ENCODE results near the gene GNAO1. TPM values are rescaled to one million over a fixed set of nuclear protein-coding genes. Genes with fewer than 3 reads are reported as not detected.
A peak's percentile ranks its signal among the peaks of the same experiment; 100 is the strongest.

Gene GNAO1
- total and polyA plus RNA-seq, 2 of the 13 experiments (the other 11 are each of a cell fraction or from before 2014, with no cell fraction given) = not detected

GRCh38 chr16:56366945-56367344 lies 175.7 kb downstream of the GNAO1 start:
- intact Hi-C loops (cut with micrococcal nuclease; ENCODE audit: unreplicated experiment) = no loop called here
- FAIRE-seq (no peak), ATAC-seq (no peak), DNase-seq (ENCODE audit: low spot score) (no peak)
- no peak for TF ChIP-seq ZSCAN25 (CRISPR knock-in tag; IDR thresholded peaks at IDR 0.05)
- TF ChIP-seq RBM22 (optimal IDR thresholded peaks at IDR 0.05; ENCODE audit: low read length) = peak; percentile 42
- TF ChIP-seq ZNF784 (CRISPR knock-in tag; IDR thresholded peaks at IDR 0.05; ENCODE audit: borderline replicate concordance) = no peak
- TF ChIP-seq AGO2 (optimal IDR thresholded peaks at IDR 0.05; ENCODE audit: low read depth, low read length) = peak; percentile 28
- Histone ChIP-seq H3K4me2 (ENCODE audit: low read depth, low read length) (no peak overlapping the region), H3K4me1 (ENCODE audit: insufficient read depth, low read length) (peaks cover 11% of the 10 kb centered on the region), H3K79me2 (ENCODE audit: insufficient read depth, low read length) (no peaks in the 10 kb centered on the region), H4K20me1 (ENCODE audit: insufficient read depth, low read length) (no peaks in the 10 kb centered on the region), H3K9ac (ENCODE audit: insufficient read depth, low read depth, low read length) (no peak overlapping the region), H3K4me3 (replicated peaks in 1 of 3; ENCODE audit: insufficient read depth in 1 of 3, low read depth in 2 of 3, low read length in 3 of 3) (no peak overlapping the region), H3K27me3 (ENCODE audit: control insufficient read depth in 1 of 2, insufficient read depth in 2 of 2, low read length in 2 of 2) (no peaks in the 10 kb centered on the region), H3K9me3 (ENCODE audit: low read length) (no peaks in the 10 kb centered on the region), H3K27ac (ENCODE audit: extremely low read length, insufficient read depth, low read length) (no peak overlapping the region), H3K36me3 (replicated peaks in 1 of 2; ENCODE audit: control insufficient read depth in 1 of 2, insufficient read depth in 2 of 2, low read length in 2 of 2) (peaks cover 37 to 71% of the 10 kb centered on the region in 2 experiments), H2AFZ (ENCODE audit: low read length) (no peak overlapping the region)
- POLR2A ChIA-PET = no interaction called here
- BruUV-seq (replicated peaks) = no TSS peak
- in situ Hi-C loops (cut with HindIII; ENCODE audit: extremely low pct_ligation_motif_present, low pct_unique_long_range_greater_than_20kb) = no loop called here
- 100% methylated on average over 8 of the region's 9 CpGs for WGBS (ENCODE audit: low lambda C conversion rate)
- CTCF ChIA-PET (ENCODE audit: low intra/inter-chr PET ratio, low total read pairs) = no interaction called here

GRCh38 chr16:56367764-56368163 lies 176.5 kb downstream of the GNAO1 start:
- Histone ChIP-seq H3K4me2 (ENCODE audit: low read depth, low read length) (no peak overlapping the region), H3K4me1 (ENCODE audit: insufficient read depth, low read length) (peaks cover 11% of the 10 kb centered on the region), H3K36me3 (replicated peaks in 1 of 2; ENCODE audit: control insufficient read depth in 1 of 2, insufficient read depth in 2 of 2, low read length in 2 of 2) (peaks cover 34 to 64% of the 10 kb centered on the region in 2 experiments), H3K79me2 (ENCODE audit: insufficient read depth, low read length) (no peaks in the 10 kb centered on the region), H3K9me3 (ENCODE audit: low read length) (no peaks in the 10 kb centered on the region), H3K27ac (ENCODE audit: extremely low read length, insufficient read depth, low read length) (no peak overlapping the region), H3K27me3 (ENCODE audit: control insufficient read depth in 1 of 2, insufficient read depth in 2 of 2, low read length in 2 of 2) (no peaks in the 10 kb centered on the region), H4K20me1 (ENCODE audit: insufficient read depth, low read length) (no peaks in the 10 kb centered on the region), H3K9ac (ENCODE audit: insufficient read depth, low read depth, low read length) (no peak overlapping the region), H2AFZ (ENCODE audit: low read length) (no peak overlapping the region), H3K4me3 (replicated peaks in 1 of 3; ENCODE audit: insufficient read depth in 1 of 3, low read depth in 2 of 3, low read length in 3 of 3) (no peak overlapping the region)
- 100% methylated on average over 5 of the region's 6 CpGs for WGBS (ENCODE audit: low lambda C conversion rate)
- no peak for FAIRE-seq
- POLR2A ChIA-PET = no interaction called here
- no TSS peak for BruUV-seq (replicated peaks)
- intact Hi-C loops (cut with micrococcal nuclease; ENCODE audit: unreplicated experiment) = no loop called here
- ATAC-seq = no peak
- DNase-seq (ENCODE audit: low spot score) = no peak
- in situ Hi-C loops (cut with HindIII; ENCODE audit: extremely low pct_ligation_motif_present, low pct_unique_long_range_greater_than_20kb) = no loop called here
- TF ChIP-seq ZNF713 (CRISPR knock-in tag; IDR thresholded peaks at IDR 0.05) (no peak), PREB (CRISPR knock-in tag; IDR thresholded peaks at IDR 0.05) (no peak), ZNF282 (IDR thresholded peaks at IDR 0.05; ENCODE audit: partially characterized antibody) (no peak), POLR2A (IDR thresholded peaks at IDR 0.05; ENCODE audit: insufficient read depth in 1 of 2, low read depth in 2 of 2, low read length in 2 of 2) (no peak), PBX2 (CRISPR knock-in tag; IDR thresholded peaks at IDR 0.05) (no peak), ZNF30 (CRISPR knock-in tag; IDR thresholded peaks at IDR 0.05) (no peak), ZNF605 (CRISPR knock-in tag; IDR thresholded peaks at IDR 0.05) (no peak), ZNF256 (CRISPR knock-in tag; conservative IDR thresholded peaks at IDR 0.05) (no peak), SMYD3 (CRISPR knock-in tag; IDR thresholded peaks at IDR 0.05) (no peak)
- TF ChIP-seq, protein P1, sequence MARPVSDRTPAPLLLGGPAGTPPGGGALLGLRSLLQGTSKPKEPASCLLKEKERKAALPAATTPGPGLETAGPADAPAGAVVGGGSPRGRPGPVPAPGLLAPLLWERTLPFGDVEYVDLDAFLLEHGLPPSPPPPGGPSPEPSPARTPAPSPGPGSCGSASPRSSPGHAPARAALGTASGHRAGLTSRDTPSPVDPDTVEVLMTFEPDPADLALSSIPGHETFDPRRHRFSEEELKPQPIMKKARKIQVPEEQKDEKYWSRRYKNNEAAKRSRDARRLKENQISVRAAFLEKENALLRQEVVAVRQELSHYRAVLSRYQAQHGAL (CRISPR knock-in tag; IDR thresholded peaks at IDR 0.05; ENCODE audit: not compliant biosample characterization) = no peak
- TF ChIP-seq, protein P2, sequence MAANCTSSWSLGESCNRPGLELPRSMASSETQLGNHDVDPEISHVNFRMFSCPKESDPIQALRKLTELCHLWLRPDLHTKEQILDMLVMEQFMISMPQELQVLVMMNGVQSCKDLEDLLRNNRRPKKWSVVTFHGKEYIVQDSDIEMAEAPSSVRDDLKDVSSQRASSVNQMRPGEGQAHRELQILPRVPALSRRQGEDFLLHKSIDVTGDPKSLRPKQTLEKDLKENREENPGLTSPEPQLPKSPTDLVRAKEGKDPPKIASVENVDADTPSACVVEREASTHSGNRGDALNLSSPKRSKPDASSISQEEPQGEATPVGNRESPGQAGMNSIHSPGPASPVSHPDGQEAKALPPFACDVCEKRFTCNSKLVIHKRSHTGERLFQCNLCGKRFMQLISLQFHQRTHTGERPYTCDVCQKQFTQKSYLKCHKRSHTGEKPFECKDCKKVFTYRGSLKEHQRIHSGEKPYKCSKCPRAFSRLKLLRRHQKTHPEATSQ (CRISPR knock-in tag; IDR thresholded peaks at IDR 0.05; ENCODE audit: borderline replicate concordance) = no peak
- CTCF ChIA-PET (ENCODE audit: low intra/inter-chr PET ratio, low total read pairs) = no interaction called here

Measured in HepG2 (cell line).